ENCODE measurements around the gene ARHGEF26.

GRCh38 chr3:154210986-154211385 lies 89.8 kb downstream of the ARHGEF26 start:
- TF ChIP-seq, protein P1, sequence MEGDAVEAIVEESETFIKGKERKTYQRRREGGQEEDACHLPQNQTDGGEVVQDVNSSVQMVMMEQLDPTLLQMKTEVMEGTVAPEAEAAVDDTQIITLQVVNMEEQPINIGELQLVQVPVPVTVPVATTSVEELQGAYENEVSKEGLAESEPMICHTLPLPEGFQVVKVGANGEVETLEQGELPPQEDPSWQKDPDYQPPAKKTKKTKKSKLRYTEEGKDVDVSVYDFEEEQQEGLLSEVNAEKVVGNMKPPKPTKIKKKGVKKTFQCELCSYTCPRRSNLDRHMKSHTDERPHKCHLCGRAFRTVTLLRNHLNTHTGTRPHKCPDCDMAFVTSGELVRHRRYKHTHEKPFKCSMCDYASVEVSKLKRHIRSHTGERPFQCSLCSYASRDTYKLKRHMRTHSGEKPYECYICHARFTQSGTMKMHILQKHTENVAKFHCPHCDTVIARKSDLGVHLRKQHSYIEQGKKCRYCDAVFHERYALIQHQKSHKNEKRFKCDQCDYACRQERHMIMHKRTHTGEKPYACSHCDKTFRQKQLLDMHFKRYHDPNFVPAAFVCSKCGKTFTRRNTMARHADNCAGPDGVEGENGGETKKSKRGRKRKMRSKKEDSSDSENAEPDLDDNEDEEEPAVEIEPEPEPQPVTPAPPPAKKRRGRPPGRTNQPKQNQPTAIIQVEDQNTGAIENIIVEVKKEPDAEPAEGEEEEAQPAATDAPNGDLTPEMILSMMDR (IDR thresholded peaks at IDR 0.05): no peak
- no peak for TF ChIP-seq POLR2A (IDR thresholded peaks at IDR 0.05)
